ENCODE measurements around the gene TSPAN15. TPM values are rescaled to one million over a fixed set of nuclear protein-coding genes. Genes with fewer than 3 reads are reported as not detected.

Gene TSPAN15
- total RNA-seq, 3 donors from 2014 or later, result 53.3 to 89.5 (median 65.0) TPM

DNA sequence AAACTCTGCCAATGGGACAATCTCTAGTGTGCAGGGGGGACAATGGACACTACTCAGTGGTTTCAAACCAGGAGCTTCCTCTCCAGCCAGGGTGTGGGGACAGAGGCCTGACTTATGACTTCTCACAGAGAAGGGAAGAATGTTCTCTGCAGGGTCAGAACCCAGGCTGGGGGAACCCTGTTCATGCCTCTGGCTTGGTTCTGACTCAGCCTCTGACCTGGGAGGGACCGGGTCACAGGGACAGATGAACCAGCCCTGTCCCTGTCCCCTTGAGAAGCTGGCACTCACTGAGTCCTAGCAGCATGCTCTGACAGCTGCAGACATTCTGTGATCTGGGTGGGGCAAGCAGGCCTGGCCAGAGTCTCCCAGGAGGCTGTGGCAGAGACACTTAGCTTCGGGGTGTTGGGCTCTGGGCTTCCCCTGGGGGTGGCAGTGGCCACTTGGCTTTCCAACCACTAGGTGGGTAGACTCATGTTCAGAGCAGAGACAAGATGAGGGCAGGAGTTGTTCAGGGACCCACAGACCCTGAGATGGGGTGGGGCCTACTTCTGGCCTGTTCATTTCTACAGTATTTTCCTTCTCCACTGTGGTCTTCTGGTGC is 13.6 kb downstream of the TSPAN15 start:
- TF ChIP-seq POLR2AphosphoS5 (IDR thresholded peaks at IDR 0.05), result no peak
- TF ChIP-seq, protein P1, sequence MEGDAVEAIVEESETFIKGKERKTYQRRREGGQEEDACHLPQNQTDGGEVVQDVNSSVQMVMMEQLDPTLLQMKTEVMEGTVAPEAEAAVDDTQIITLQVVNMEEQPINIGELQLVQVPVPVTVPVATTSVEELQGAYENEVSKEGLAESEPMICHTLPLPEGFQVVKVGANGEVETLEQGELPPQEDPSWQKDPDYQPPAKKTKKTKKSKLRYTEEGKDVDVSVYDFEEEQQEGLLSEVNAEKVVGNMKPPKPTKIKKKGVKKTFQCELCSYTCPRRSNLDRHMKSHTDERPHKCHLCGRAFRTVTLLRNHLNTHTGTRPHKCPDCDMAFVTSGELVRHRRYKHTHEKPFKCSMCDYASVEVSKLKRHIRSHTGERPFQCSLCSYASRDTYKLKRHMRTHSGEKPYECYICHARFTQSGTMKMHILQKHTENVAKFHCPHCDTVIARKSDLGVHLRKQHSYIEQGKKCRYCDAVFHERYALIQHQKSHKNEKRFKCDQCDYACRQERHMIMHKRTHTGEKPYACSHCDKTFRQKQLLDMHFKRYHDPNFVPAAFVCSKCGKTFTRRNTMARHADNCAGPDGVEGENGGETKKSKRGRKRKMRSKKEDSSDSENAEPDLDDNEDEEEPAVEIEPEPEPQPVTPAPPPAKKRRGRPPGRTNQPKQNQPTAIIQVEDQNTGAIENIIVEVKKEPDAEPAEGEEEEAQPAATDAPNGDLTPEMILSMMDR (IDR thresholded peaks at IDR 0.05), result no peak
- no peak for TF ChIP-seq POLR2A (IDR thresholded peaks at IDR 0.05)
- no peaks in the 10 kb centered on the region for H3K9me3 ChIP-seq
- H3K4me1 ChIP-seq, result peaks cover 0 to 5% of the 10 kb centered on the region in 2 donors
- intact Hi-C loops (cut with DNase I; ENCODE audit: low total_unique reads), result no loop called here
- DNase-seq (ENCODE audit: low spot score in 2 of 2), result no peak
- H3K36me3 ChIP-seq, result no peaks in the 10 kb centered on the region
- H3K27me3 ChIP-seq, result no peaks in the 10 kb centered on the region
- H3K27ac ChIP-seq, result peak overlapping the region in 1 of 2 donors; percentile 74
- no peak overlapping the region for H3K4me3 ChIP-seq

DNA sequence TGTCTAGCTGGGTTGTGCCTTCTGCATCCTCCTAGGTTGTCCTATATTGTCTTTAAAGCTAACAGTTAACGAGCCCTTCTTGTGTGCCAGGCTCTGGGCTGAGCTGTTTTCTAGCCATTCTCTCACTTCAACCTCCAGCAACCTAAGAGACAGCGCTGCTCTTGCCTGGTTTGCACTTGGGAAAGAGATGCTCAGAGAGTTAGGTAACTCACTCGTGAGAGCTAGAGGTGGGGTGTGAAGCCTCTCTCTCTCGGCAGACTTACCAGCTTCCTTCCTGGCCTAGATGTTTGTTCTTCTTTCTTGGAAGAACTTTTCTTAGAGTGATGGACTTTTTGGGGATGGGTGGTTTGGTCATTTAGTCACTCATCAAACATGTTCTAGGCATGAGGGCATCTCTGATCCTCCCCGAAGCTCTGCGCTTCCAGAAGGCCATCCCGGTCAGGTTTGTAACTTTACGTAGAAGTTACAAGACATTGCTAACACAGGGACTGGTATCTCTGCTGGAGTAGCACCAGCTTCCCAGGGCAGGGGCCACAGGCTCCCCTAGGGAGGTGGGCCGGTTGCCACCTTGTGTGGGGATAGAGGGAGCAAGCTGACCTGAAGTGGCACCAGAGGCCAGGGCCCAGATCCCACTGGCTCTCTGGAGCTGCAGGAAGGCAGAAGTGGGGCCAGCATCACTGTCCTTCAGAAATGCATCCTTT is 14.3 kb downstream of the TSPAN15 start:
- no peak overlapping the region for H3K4me3 ChIP-seq
- no peaks in the 10 kb centered on the region for H3K36me3 ChIP-seq
- TF ChIP-seq POLR2AphosphoS5 (IDR thresholded peaks at IDR 0.05) (no peak), POLR2A (IDR thresholded peaks at IDR 0.05) (no peak)
- TF ChIP-seq, protein P1 (IDR thresholded peaks at IDR 0.05), result no peak
- no peaks in the 10 kb centered on the region for H3K9me3 ChIP-seq
- peaks cover 0 to 5% of the 10 kb centered on the region in 2 donors for H3K4me1 ChIP-seq
- DNase-seq (ENCODE audit: low spot score in 2 of 2), result no peak
- intact Hi-C loops (cut with DNase I; ENCODE audit: low total_unique reads), result no loop called here
- H3K27me3 ChIP-seq, result no peaks in the 10 kb centered on the region
- H3K27ac ChIP-seq, result peak overlapping the region in 1 of 2 donors; percentile 74

DNA sequence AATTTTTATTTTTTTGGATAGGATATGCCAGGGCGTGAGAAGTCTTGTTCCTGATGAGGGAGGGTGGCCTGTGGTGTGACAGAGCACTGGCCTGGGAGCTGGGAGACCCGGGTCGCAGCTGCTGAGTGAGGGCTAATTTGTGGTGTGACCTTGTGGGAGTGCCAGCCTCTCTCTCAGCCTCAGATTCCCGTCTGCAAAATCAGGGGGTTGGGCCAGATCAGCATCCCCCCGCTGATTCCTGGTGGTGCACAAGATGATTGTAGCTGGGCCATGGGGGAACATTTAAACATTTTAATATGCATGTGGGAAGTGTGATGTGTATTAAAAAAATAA is 14.9 kb downstream of the TSPAN15 start:
- no peak for TF ChIP-seq POLR2A (IDR thresholded peaks at IDR 0.05)
- no peaks in the 10 kb centered on the region for H3K9me3 ChIP-seq
- intact Hi-C loops (cut with DNase I; ENCODE audit: low total_unique reads), result no loop called here
- H3K27me3 ChIP-seq, result no peaks in the 10 kb centered on the region
- H3K4me1 ChIP-seq, result peaks cover 0 to 5% of the 10 kb centered on the region in 2 donors
- no peak overlapping the region for H3K4me3 ChIP-seq
- H3K27ac ChIP-seq, result peak overlapping the region in 1 of 2 donors; percentile 10
- no peak for DNase-seq (ENCODE audit: low spot score in 2 of 2)
- no peaks in the 10 kb centered on the region for H3K36me3 ChIP-seq

DNA sequence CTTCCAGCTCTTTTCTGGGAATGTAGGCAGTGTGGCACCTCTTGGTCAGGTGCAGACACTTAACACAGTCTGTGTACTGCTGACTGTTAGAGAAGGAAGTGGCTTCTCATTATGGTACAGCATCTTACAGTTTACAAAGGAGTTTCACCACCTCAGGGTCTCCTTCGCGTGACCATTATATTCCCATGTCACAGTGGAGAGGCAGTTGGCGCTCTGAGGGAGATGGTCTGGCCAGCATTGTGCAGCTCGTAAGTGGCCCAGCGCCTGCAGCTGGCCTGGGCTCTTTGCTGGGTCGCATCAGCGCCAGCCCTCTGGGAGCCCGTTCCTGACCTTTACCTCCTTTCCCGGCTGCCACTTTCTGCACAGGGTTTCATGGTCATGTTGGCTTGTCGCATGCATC is 15.4 kb downstream of the TSPAN15 start:
- TF ChIP-seq POLR2AphosphoS5 (IDR thresholded peaks at IDR 0.05), result no peak
- TF ChIP-seq, protein P1 (IDR thresholded peaks at IDR 0.05), result no peak
- TF ChIP-seq POLR2A (IDR thresholded peaks at IDR 0.05), result no peak
- H3K4me3 ChIP-seq, result no peak overlapping the region
- no peaks in the 10 kb centered on the region for H3K27me3 ChIP-seq
- H3K4me1 ChIP-seq, result peaks cover 0 to 5% of the 10 kb centered on the region in 2 donors
- intact Hi-C loops (cut with DNase I; ENCODE audit: low total_unique reads), result no loop called here
- peak overlapping the region in 1 of 2 donors; percentile 10 for H3K27ac ChIP-seq
- DNase-seq (ENCODE audit: low spot score in 2 of 2), result no peak
- H3K9me3 ChIP-seq, result no peaks in the 10 kb centered on the region
- H3K36me3 ChIP-seq, result no peaks in the 10 kb centered on the region

DNA sequence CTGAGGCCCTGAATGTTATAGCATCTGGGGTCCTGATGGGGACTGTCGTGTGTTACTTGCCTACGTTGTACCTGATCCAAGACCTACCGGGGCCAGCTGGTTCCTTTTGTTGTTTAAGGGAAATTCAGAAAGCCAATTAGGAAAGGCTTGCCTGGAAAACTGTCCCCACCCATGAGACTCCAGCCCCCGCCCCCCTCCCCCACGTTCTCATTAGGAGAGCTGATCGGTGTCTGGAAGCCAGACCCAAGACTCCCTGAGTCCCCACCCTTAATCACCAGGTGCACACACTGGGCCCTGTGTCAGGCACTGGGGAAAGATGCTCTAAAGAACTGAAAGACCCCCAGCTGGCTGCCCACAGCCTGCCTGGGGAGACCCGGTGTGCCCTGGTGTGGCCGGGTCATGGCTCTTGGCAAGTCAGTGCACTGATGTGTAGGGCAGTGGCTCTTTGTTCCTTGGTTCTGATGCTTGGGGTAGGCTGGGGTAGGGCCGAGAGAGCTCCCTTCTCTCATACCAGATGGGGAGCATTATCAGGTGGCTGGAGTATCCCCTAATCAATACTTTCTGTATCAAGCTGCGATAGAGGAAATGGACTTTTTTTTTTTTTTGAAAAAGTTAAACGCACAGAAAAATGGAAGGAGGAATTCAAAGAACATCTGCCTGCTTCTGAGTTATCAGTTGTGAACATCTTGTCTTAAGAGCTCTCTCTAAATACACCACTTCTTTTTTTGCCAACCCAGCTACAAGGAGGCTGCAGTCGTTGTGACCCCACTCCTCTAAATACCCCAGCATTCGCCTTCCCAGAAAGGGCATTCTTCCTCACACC is 16.9 kb downstream of the TSPAN15 start:
- Histone ChIP-seq H3K36me3 (no peaks in the 10 kb centered on the region), H3K9me3 (no peaks in the 10 kb centered on the region), H3K27me3 (no peaks in the 10 kb centered on the region), H3K4me1 (peaks cover 0 to 5% of the 10 kb centered on the region in 2 donors), H3K27ac (peak overlapping the region; percentile 57 to 81), H3K4me3 (no peak overlapping the region)
- DNase-seq (ENCODE audit: low spot score in 2 of 2), result no peak
- intact Hi-C loops (cut with DNase I; ENCODE audit: low total_unique reads), result no loop called here
- TF ChIP-seq, protein P1 (IDR thresholded peaks at IDR 0.05), result no peak
- TF ChIP-seq POLR2AphosphoS5 (IDR thresholded peaks at IDR 0.05) (no peak), POLR2A (IDR thresholded peaks at IDR 0.05) (no peak)

Measured in breast epithelium (tissue), 4 donors.